ENCODE measurements around the gene CXCL17. TPM values are rescaled to one million over a fixed set of nuclear protein-coding genes. Genes with fewer than 3 reads are reported as not detected.

Gene CXCL17
- total RNA-seq, 2 experiments from 2014 or later, result not detected

DNA sequence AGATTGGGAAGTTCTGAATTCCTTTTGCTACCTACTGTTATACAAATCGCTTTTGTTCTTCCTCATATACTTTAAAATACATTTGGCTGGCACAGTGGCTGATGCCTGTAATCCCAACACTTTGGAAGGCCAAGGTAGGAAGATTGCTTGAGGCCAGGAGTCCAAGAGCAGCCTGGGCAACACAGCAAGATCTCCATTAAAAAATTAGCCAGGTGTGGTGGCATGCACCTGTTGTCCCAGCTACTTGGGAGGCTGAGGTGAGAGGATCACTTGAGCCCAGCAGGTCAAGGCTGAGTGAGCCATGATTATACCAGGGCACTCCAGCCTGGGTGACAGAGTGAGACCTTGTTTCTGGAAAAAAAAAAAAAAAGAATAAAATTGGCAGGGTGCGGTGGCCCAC, 34.4 kb upstream of the CXCL17 start:
- CTCF ChIA-PET (ENCODE audit: unreplicated experiment), result no interaction called here
- intact Hi-C loops (cut with micrococcal nuclease; ENCODE audit: unreplicated experiment), result no loop called here

DNA sequence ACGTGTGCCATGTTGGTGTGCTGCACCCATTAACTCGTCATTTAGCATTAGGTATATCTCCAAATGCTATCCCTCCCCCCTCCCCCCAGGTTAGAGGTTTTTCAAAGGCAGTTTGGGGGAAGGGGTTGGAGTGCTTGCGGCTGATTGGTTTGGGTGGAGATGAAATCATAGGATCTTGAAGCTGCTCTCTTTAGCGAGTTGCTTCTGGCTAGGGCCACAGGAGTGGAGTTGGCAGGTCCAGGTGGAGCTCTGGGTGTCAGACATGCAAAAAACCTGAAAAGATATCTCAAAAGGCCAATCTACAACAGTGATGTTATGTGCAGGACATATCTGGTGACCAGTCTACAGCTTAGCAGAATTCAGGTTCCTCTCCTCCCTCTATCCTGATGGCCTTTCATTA, 32.6 kb upstream of the CXCL17 start:
- no peak overlapping the region for H3K27ac ChIP-seq (ENCODE audit: low read depth, low read length, poor library complexity, severe bottlenecking)
- no peaks in the 10 kb centered on the region for H3K79me2 ChIP-seq (ENCODE audit: insufficient read depth, low read depth, low read length)
- no peaks in the 10 kb centered on the region for H4K20me1 ChIP-seq (ENCODE audit: insufficient read depth, low read length)
- no peaks in the 10 kb centered on the region for H3K36me3 ChIP-seq (ENCODE audit: insufficient read depth, low read length)
- H3K4me2 ChIP-seq (ENCODE audit: low read length), result no peak overlapping the region
- ChIA-PET CTCF (ENCODE audit: unreplicated experiment) (no interaction called here), POLR2A (no interaction called here)
- no peak for TF ChIP-seq EZH2phosphoT487 (IDR thresholded peaks at IDR 0.05; ENCODE audit: borderline replicate concordance, low read depth, low read length)
- TF ChIP-seq, protein P1, sequence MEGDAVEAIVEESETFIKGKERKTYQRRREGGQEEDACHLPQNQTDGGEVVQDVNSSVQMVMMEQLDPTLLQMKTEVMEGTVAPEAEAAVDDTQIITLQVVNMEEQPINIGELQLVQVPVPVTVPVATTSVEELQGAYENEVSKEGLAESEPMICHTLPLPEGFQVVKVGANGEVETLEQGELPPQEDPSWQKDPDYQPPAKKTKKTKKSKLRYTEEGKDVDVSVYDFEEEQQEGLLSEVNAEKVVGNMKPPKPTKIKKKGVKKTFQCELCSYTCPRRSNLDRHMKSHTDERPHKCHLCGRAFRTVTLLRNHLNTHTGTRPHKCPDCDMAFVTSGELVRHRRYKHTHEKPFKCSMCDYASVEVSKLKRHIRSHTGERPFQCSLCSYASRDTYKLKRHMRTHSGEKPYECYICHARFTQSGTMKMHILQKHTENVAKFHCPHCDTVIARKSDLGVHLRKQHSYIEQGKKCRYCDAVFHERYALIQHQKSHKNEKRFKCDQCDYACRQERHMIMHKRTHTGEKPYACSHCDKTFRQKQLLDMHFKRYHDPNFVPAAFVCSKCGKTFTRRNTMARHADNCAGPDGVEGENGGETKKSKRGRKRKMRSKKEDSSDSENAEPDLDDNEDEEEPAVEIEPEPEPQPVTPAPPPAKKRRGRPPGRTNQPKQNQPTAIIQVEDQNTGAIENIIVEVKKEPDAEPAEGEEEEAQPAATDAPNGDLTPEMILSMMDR (conservative IDR thresholded peaks at IDR 0.05; ENCODE audit: low read length), result no peak
- intact Hi-C loops (cut with micrococcal nuclease; ENCODE audit: unreplicated experiment), result no loop called here
- no peaks in the 10 kb centered on the region for H3K9me2 ChIP-seq (ENCODE audit: insufficient read depth, low read length)
- peaks cover 29% of the 10 kb centered on the region for H3K4me1 ChIP-seq (ENCODE audit: insufficient read depth, low read length, poor library complexity, severe bottlenecking)
- no TSS peak for BruUV-seq (replicated peaks)
- no peak for DNase-seq (ENCODE audit: low spot score)
- H3K4me3 ChIP-seq (ENCODE audit: low read depth, low read length, poor library complexity, severe bottlenecking), result no peak overlapping the region
- no peak overlapping the region for H2AFZ ChIP-seq (ENCODE audit: low read length)
- H3K9me3 ChIP-seq (ENCODE audit: low read length), result no peaks in the 10 kb centered on the region

More for the DNA sequence above, 34.4 kb upstream of the CXCL17 start:
- Histone ChIP-seq H3K27ac (ENCODE audit: low read depth, low read length, poor library complexity, severe bottlenecking) (no peak overlapping the region), H2AFZ (ENCODE audit: low read length) (no peak overlapping the region), H3K4me2 (ENCODE audit: low read length) (no peak overlapping the region), H3K9me2 (ENCODE audit: insufficient read depth, low read length) (no peaks in the 10 kb centered on the region), H3K4me1 (ENCODE audit: insufficient read depth, low read length, poor library complexity, severe bottlenecking) (peaks cover 23% of the 10 kb centered on the region), H3K79me2 (ENCODE audit: insufficient read depth, low read depth, low read length) (no peaks in the 10 kb centered on the region), H3K9me3 (ENCODE audit: low read length) (no peaks in the 10 kb centered on the region), H4K20me1 (ENCODE audit: insufficient read depth, low read length) (no peaks in the 10 kb centered on the region), H3K36me3 (ENCODE audit: insufficient read depth, low read length) (no peaks in the 10 kb centered on the region), H3K4me3 (ENCODE audit: low read depth, low read length, poor library complexity, severe bottlenecking) (no peak overlapping the region)
- POLR2A ChIA-PET, result no interaction called here
- DNase-seq (ENCODE audit: low spot score), result no peak
- BruUV-seq (replicated peaks), result no TSS peak
- TF ChIP-seq EZH2phosphoT487 (IDR thresholded peaks at IDR 0.05; ENCODE audit: borderline replicate concordance, low read depth, low read length), result no peak
- TF ChIP-seq, protein P1 (conservative IDR thresholded peaks at IDR 0.05; ENCODE audit: low read length), result no peak

DNA sequence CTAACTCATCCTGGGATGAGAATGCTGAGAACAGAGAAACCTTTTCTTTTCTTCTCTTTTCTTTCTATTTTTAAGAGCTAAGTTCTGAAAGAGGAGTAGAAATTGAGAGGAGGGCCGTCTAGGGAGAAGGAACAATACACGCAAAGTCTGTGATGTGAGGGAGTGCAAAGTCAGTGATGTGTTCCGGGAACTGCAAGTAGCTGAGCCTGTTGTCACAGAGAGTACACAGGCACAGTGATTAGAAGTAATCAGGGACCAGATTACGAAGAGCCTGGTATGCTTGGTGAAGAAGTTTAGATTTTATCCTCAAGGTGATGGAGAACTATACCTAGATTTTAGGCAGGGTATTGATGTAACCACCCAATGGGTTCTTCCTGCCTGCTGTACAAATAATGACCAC, 32.0 kb upstream of the CXCL17 start:
- intact Hi-C loops (cut with micrococcal nuclease; ENCODE audit: unreplicated experiment), result no loop called here
- peaks cover 29% of the 10 kb centered on the region for H3K4me1 ChIP-seq (ENCODE audit: insufficient read depth, low read length, poor library complexity, severe bottlenecking)
- no peak for TF ChIP-seq EZH2phosphoT487 (IDR thresholded peaks at IDR 0.05; ENCODE audit: borderline replicate concordance, low read depth, low read length)
- TF ChIP-seq, protein P1 (conservative IDR thresholded peaks at IDR 0.05; ENCODE audit: low read length), result no peak
- no peak for DNase-seq (ENCODE audit: low spot score)
- ChIA-PET POLR2A (no interaction called here), CTCF (ENCODE audit: unreplicated experiment) (no interaction called here)
- H3K27ac ChIP-seq (ENCODE audit: low read depth, low read length, poor library complexity, severe bottlenecking), result no peak overlapping the region
- no TSS peak for BruUV-seq (replicated peaks)
- no peaks in the 10 kb centered on the region for H3K9me2 ChIP-seq (ENCODE audit: insufficient read depth, low read length)
- no peaks in the 10 kb centered on the region for H3K36me3 ChIP-seq (ENCODE audit: insufficient read depth, low read length)
- no peaks in the 10 kb centered on the region for H3K79me2 ChIP-seq (ENCODE audit: insufficient read depth, low read depth, low read length)
- no peaks in the 10 kb centered on the region for H3K9me3 ChIP-seq (ENCODE audit: low read length)
- H4K20me1 ChIP-seq (ENCODE audit: insufficient read depth, low read length), result no peaks in the 10 kb centered on the region
- no peak overlapping the region for H3K4me3 ChIP-seq (ENCODE audit: low read depth, low read length, poor library complexity, severe bottlenecking)
- H2AFZ ChIP-seq (ENCODE audit: low read length), result no peak overlapping the region
- no peak overlapping the region for H3K4me2 ChIP-seq (ENCODE audit: low read length)
